ENCODE data around the gene DIO3. TPM values are rescaled to one million over a fixed set of nuclear protein-coding genes. Genes with fewer than 3 reads are reported as not detected.
"Not testable (repeated sequence)": the region's sequence is repeated elsewhere in the genome, so short reads cannot be mapped to it uniquely, and the experiment has no call there.

Gene DIO3
- total RNA-seq, 1 donor from 2014 or later, result 1.9 TPM

DNA sequence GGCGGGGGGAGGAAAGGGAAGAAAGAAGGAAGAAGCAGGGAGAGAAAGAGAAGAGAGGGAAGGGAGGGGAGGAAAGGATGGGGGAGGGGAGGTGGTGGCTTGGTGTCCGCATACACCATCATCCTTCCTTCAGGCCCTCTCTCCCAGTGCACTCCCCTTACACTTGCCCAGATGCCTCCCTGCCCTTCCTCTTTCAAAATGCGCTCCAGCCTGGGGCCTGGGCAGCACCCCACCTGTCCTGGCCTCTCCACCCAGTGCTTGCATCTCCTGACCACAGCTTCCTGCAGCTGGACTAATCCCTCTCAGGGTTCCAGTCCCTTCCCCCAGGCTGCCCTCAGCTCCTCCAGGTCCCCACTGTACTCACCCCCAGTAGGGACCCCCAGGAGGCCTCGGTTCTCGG lies 12.6 kb upstream of the DIO3 start:
- Histone ChIP-seq H3K27ac (no peak overlapping the region), H3K4me1 (no peaks in the 10 kb centered on the region), H3K27me3 (ENCODE audit: low read depth) (peaks cover 10% of the 10 kb centered on the region), H3K4me3 (no peak overlapping the region), H3K9me3 (no peaks in the 10 kb centered on the region), H3K36me3 (no peaks in the 10 kb centered on the region)
- TF ChIP-seq, protein P1, sequence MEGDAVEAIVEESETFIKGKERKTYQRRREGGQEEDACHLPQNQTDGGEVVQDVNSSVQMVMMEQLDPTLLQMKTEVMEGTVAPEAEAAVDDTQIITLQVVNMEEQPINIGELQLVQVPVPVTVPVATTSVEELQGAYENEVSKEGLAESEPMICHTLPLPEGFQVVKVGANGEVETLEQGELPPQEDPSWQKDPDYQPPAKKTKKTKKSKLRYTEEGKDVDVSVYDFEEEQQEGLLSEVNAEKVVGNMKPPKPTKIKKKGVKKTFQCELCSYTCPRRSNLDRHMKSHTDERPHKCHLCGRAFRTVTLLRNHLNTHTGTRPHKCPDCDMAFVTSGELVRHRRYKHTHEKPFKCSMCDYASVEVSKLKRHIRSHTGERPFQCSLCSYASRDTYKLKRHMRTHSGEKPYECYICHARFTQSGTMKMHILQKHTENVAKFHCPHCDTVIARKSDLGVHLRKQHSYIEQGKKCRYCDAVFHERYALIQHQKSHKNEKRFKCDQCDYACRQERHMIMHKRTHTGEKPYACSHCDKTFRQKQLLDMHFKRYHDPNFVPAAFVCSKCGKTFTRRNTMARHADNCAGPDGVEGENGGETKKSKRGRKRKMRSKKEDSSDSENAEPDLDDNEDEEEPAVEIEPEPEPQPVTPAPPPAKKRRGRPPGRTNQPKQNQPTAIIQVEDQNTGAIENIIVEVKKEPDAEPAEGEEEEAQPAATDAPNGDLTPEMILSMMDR (IDR thresholded peaks at IDR 0.05), result no peak
- ATAC-seq, result no peak
- intact Hi-C loops (cut with DNase I), result no loop called here
- no peak for DNase-seq

DNA sequence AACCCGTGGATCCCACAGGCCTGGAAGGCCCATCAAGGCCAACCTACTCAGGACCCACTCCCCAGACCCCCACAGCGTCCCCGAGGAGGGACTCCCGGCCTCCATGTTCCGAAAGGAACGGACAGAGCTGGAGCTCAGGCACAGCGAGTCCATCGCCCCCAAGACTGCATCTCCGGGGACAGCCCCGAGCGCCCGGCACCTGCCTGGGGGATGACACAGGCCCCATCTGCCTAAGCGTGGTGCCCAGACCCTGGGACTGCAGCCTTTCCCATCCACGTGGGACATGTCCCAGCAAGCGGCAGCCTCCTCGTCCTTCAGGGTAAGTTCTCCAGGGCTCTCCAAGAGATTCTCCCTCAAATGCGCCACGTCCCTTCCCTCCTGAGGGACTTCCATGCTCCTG lies 12.1 kb upstream of the DIO3 start:
- Histone ChIP-seq H3K27ac (no peak overlapping the region), H3K4me1 (no peaks in the 10 kb centered on the region), H3K27me3 (ENCODE audit: low read depth) (peaks cover 10% of the 10 kb centered on the region), H3K4me3 (no peak overlapping the region), H3K9me3 (no peaks in the 10 kb centered on the region), H3K36me3 (no peaks in the 10 kb centered on the region)
- ATAC-seq (no peak), DNase-seq (no peak)
- intact Hi-C loops (cut with DNase I), result no loop called here
- TF ChIP-seq, protein P1 (IDR thresholded peaks at IDR 0.05), result no peak

DNA sequence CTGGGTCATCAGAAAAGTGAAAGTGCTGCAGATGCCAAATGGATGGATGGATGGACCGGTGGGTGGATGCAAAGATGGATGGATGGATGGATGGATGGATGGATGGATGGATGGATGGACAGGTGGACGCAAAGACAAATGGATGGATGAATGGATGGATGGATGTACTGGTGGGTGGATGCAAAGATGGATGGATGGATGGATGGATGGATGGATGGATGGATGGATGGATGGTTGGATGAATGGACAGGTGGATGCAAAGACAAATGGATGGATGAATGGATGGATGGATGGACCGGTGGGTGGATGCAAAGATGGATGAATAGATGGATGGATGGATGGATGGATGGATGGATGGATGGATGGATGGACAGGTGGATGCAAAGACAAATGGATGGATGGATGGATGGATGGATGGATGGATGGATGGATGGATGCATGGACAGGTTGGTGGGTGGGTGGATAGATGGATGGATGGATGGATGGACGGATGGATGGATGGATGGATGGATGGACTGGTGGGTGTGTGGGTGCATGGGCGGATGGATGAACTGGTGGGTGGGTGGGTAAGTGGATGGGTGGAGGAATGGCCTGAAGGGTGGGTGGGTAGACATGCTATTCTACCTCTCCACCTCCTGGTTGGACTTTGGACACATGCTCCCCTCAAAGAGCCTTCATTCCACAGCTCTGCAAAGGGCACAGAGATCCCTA lies 10.9 kb upstream of the DIO3 start:
- peaks cover 10% of the 10 kb centered on the region for H3K27me3 ChIP-seq (ENCODE audit: low read depth)
- H3K36me3 ChIP-seq; H3K27ac ChIP-seq; ATAC-seq; DNase-seq; H3K9me3 ChIP-seq; H3K4me1 ChIP-seq; H3K4me3 ChIP-seq; intact Hi-C loops (cut with DNase I): not testable (repeated sequence)

DNA sequence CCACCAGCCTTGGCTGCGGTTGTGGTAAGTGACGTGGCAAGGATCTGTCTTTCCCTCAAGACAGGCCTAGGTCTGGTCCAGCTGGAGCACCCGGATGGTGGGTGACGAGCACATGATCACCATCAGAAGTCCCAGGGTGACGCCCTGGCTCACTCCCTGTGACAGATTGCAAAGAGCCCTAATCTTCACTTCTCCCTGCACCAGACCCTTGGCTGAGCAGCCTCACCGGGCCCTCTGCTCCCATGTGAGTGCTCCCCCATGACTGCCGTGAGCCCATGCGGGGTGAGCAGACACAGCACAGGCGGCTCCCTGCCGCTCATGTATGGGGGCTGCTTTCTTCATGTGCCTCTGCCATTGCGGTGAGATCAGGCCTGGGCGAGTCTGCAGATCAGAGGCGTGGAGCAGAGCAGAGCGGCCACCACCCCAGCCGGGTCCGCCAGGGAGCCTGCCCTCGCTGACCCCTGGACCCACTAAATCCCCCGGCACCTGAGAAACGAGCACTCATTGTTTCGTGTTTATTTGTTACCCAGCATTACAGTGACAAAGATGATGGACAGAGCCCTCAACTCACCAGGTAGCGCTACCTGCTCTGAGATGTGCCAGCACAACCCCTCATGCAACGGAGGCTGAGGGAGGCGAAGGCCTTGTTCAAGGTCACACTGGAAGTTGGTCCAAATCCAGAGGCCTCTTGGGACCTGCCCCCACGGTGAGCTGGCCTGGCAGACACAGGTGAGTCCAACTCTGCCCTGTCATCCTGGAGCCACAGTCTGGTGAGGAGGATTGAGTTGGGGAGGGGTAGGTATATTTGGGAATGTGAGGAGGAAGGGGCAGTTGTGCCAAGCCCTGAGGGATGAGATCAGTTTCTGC lies 9.3 kb upstream of the DIO3 start:
- DNase-seq (no peak), ATAC-seq (no peak)
- Histone ChIP-seq H3K4me3 (no peak overlapping the region), H3K27me3 (ENCODE audit: low read depth) (peaks cover 5% of the 10 kb centered on the region), H3K9me3 (no peaks in the 10 kb centered on the region), H3K27ac (no peak overlapping the region), H3K36me3 (no peaks in the 10 kb centered on the region), H3K4me1 (no peaks in the 10 kb centered on the region)
- TF ChIP-seq, protein P1 (IDR thresholded peaks at IDR 0.05), result no peak
- intact Hi-C loops (cut with DNase I), result no loop called here

DNA sequence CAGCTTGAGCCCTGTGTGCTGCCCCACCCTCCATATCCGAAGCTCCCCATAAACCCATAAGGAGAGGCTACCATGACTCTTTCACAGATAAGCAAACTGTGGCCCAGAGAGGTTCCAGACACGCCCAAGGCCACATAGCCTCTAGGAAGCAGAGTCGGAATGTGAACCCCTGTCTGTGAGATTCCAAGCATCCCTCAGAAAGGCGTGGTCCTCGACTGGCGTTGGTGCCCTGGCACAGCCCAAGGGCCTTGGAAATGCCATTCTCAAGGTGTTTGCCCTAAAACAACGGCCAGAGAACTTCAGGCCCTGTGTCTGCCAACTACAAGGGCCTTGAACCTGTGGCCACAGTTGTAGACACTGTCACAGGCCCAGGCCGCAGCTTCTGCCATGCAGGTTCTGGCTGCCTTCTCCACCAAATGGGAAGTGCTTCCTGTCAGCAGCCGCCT lies 8.5 kb upstream of the DIO3 start:
- Histone ChIP-seq H3K9me3 (no peaks in the 10 kb centered on the region), H3K27me3 (ENCODE audit: low read depth) (peaks cover 7% of the 10 kb centered on the region), H3K4me3 (no peak overlapping the region), H3K36me3 (no peaks in the 10 kb centered on the region), H3K27ac (no peak overlapping the region), H3K4me1 (no peaks in the 10 kb centered on the region)
- TF ChIP-seq, protein P1 (IDR thresholded peaks at IDR 0.05), result no peak
- ATAC-seq, result no peak
- no peak for DNase-seq
- intact Hi-C loops (cut with DNase I), result no loop called here

DNA sequence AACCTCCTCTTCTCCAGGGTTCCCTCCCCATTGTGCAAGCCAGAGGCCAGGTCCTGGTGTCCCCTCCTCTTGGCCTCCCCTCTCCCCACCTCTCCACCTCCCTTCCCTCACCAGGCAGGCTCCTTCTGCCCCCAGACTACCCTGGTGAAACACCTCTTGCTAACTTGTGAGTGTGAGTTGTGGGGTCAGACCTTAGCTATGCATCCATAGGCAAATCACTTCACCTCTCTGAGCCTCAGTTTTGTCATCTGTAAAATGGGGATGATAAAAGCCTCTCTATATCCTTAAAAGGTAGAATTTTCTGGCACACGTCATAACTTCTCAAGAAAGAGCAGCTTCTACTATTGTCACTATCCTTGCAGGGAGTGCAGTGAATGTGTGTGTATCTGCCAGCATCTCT lies 7.9 kb upstream of the DIO3 start:
- H3K27me3 ChIP-seq (ENCODE audit: low read depth), result peaks cover 12% of the 10 kb centered on the region
- DNase-seq, result no peak
- intact Hi-C loops (cut with DNase I), result no loop called here

More for the DNA sequence above, 7.9 kb upstream of the DIO3 start:
- H3K36me3 ChIP-seq, result no peaks in the 10 kb centered on the region
- TF ChIP-seq, protein P1 (IDR thresholded peaks at IDR 0.05), result no peak
- no peak for ATAC-seq
- H3K27ac ChIP-seq, result no peak overlapping the region
- H3K9me3 ChIP-seq, result no peaks in the 10 kb centered on the region
- no peak overlapping the region for H3K4me3 ChIP-seq
- H3K4me1 ChIP-seq, result no peaks in the 10 kb centered on the region
